ENCODE results near the gene SMS. TPM values are rescaled to one million over a fixed set of nuclear protein-coding genes. Genes with fewer than 3 reads are reported as not detected.
A peak's percentile ranks its signal among the peaks of the same experiment; 100 is the strongest.

SMS gene
- total and polyA plus RNA-seq, 2 of the 4 experiments (the other 2 are of a cell fraction) = 176 to 230 TPM

DNA sequence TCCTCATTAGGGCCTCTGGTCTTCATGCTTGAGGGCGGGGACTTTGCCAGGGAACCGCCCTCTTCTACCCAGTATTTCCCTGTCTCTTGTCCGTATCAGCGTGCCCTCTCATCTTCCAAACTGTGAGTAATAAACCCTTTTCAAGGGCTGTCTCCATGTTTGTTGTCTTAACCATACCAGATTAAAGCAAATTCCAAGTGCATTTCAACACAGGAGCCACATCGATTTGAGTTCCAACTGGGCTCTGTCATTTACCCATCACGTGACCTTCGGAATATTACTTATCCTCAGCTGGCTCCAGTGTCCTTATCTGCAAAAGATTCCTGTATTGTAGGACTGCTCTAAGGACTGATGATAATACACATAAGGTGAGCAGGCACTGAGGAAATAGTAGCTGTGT is 85.2 kb downstream of the SMS start:
- Histone ChIP-seq H3K4me2 (ENCODE audit: low read depth, low read length) (no peak overlapping the region), H3K9me1 (ENCODE audit: insufficient read depth, low read length) (no peaks in the 10 kb centered on the region), H3K4me1 (ENCODE audit: control insufficient read depth, insufficient read depth, low read length) (no peaks in the 10 kb centered on the region), H4K5ac (ENCODE audit: low read depth, low read length) (no peak overlapping the region), H3K27me3 (ENCODE audit: control insufficient read depth, insufficient read depth, low read length) (no peaks in the 10 kb centered on the region; the same call in 1 of the 2 replicates), H3K4ac (ENCODE audit: low read depth, low read length) (no peak overlapping the region), H3K36me3 (ENCODE audit: control insufficient read depth, insufficient read depth, low read length) (no peaks in the 10 kb centered on the region), H3K18ac (ENCODE audit: low read depth, low read length) (no peak overlapping the region), H4K20me1 (ENCODE audit: insufficient read depth, low read length) (no peaks in the 10 kb centered on the region), H3K79me1 (ENCODE audit: low read depth in 1 of 2, low read length in 2 of 2) (no peaks in the 10 kb centered on the region), H2AFZ (replicated peaks; ENCODE audit: low read length, poor library complexity) (no peak overlapping the region), H4K8ac (ENCODE audit: low read depth in 2 of 2, low read length in 2 of 2) (no peak overlapping the region), H4K91ac (ENCODE audit: insufficient read depth, low read depth, low read length) (no peak overlapping the region), H2AK9ac (replicated peaks; ENCODE audit: low read depth, low read length, poor library complexity) (no peak overlapping the region), H2BK15ac (ENCODE audit: low read depth, low read length) (no peak overlapping the region), H3K27ac (ENCODE audit: insufficient read depth, low read length) (no peak overlapping the region), H3K4me3 (ENCODE audit: insufficient read depth, low read depth, low read length) (no peak overlapping the region), H2AK5ac (ENCODE audit: low read depth, low read length) (no peak overlapping the region), H3K56ac (ENCODE audit: extremely low read depth, insufficient read depth, low read length) (no peak overlapping the region), H3K9ac (ENCODE audit: low read depth, low read length) (no peak overlapping the region), H2BK20ac (ENCODE audit: low read depth, low read length) (no peak overlapping the region), H3K23ac (ENCODE audit: low read depth, low read length) (no peak overlapping the region), H3K14ac (replicated peaks; ENCODE audit: low read depth, low read length) (no peak overlapping the region), H2BK5ac (ENCODE audit: low read depth, low read length, poor library complexity, severe bottlenecking) (no peak overlapping the region), H3K9me3 (ENCODE audit: control insufficient read depth, insufficient read depth, low read length) (no peaks in the 10 kb centered on the region), H2BK120ac (ENCODE audit: low read depth, low read length) (no peak overlapping the region)
- TF ChIP-seq MAZ (IDR thresholded peaks at IDR 0.05; ENCODE audit: borderline replicate concordance, low read depth, low read length) (no peak), SMC3 (IDR thresholded peaks at IDR 0.05; ENCODE audit: low read depth, low read length) (no peak), RFX5 (IDR thresholded peaks at IDR 0.05; ENCODE audit: low read depth, low read length) (no peak), RAD21 (IDR thresholded peaks at IDR 0.05; ENCODE audit: low read length) (no peak), NFE2L2 (IDR thresholded peaks at IDR 0.05; ENCODE audit: low read depth, low read length) (no peak), CHD1 (IDR thresholded peaks at IDR 0.05; ENCODE audit: low read depth, low read length) (no peak), CEBPB (IDR thresholded peaks at IDR 0.05; ENCODE audit: low read depth, low read length) (peak; percentile 65; the same call in 1 of the 2 replicates), POLR2A (IDR thresholded peaks at IDR 0.05; ENCODE audit: low read depth, low read length) (no peak), MXI1 (IDR thresholded peaks at IDR 0.05; ENCODE audit: borderline replicate concordance, low read depth, low read length) (no peak), FOS (IDR thresholded peaks at IDR 0.05; ENCODE audit: low read depth, low read length) (no peak), MAFK (IDR thresholded peaks at IDR 0.05; ENCODE audit: low read depth, low read length) (no peak), RCOR1 (IDR thresholded peaks at IDR 0.05; ENCODE audit: insufficient replicate concordance, low read length) (no peak), BHLHE40 (IDR thresholded peaks at IDR 0.05; ENCODE audit: low read depth, low read length) (0 out of 2 replicates have a peak, but pooled peaks have one; percentile 28)
- TF ChIP-seq, protein P1, sequence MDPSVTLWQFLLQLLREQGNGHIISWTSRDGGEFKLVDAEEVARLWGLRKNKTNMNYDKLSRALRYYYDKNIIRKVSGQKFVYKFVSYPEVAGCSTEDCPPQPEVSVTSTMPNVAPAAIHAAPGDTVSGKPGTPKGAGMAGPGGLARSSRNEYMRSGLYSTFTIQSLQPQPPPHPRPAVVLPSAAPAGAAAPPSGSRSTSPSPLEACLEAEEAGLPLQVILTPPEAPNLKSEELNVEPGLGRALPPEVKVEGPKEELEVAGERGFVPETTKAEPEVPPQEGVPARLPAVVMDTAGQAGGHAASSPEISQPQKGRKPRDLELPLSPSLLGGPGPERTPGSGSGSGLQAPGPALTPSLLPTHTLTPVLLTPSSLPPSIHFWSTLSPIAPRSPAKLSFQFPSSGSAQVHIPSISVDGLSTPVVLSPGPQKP (IDR thresholded peaks at IDR 0.05; ENCODE audit: borderline replicate concordance, low read depth, low read length) = no peak
- TF ChIP-seq, protein P2, sequence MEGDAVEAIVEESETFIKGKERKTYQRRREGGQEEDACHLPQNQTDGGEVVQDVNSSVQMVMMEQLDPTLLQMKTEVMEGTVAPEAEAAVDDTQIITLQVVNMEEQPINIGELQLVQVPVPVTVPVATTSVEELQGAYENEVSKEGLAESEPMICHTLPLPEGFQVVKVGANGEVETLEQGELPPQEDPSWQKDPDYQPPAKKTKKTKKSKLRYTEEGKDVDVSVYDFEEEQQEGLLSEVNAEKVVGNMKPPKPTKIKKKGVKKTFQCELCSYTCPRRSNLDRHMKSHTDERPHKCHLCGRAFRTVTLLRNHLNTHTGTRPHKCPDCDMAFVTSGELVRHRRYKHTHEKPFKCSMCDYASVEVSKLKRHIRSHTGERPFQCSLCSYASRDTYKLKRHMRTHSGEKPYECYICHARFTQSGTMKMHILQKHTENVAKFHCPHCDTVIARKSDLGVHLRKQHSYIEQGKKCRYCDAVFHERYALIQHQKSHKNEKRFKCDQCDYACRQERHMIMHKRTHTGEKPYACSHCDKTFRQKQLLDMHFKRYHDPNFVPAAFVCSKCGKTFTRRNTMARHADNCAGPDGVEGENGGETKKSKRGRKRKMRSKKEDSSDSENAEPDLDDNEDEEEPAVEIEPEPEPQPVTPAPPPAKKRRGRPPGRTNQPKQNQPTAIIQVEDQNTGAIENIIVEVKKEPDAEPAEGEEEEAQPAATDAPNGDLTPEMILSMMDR (conservative IDR thresholded peaks at IDR 0.05; ENCODE audit: low read depth, low read length) = no peak
- TF ChIP-seq, protein P3, sequence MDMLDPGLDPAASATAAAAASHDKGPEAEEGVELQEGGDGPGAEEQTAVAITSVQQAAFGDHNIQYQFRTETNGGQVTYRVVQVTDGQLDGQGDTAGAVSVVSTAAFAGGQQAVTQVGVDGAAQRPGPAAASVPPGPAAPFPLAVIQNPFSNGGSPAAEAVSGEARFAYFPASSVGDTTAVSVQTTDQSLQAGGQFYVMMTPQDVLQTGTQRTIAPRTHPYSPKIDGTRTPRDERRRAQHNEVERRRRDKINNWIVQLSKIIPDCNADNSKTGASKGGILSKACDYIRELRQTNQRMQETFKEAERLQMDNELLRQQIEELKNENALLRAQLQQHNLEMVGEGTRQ (IDR thresholded peaks at IDR 0.05; ENCODE audit: low read depth, low read length) = peak; percentile 88
- DNase-seq (peak; percentile 64), ATAC-seq (ENCODE audit: low read depth) (peak; percentile 84)
- WGBS, 2 experiments (ENCODE audit: extremely low coverage in 2 of 2, insufficient read length in 1 of 2) = 75% methylated on average over 4 of the region's 7 CpGs; no CpG with 5 or more reads in 1 of the 2 experiments
- dilution Hi-C loops (cut with HindIII; ENCODE audit: low sequenced_read_pairs, unreplicated experiment) = no loop called here
- intact Hi-C loops (cut with micrococcal nuclease) = no loop called here
- CTCF ChIA-PET = interaction anchor here (0.6 kb wide), 1 partner anchor 115 kb away, joined by 3 read pairs; no protein-coding TSS in a partner anchor
- in situ Hi-C loops (cut with MboI; ENCODE audit: low sequenced_read_pairs) = no loop called here
- POLR2A ChIA-PET (ENCODE audit: unreplicated experiment) = no interaction called here
- BruUV-seq (replicated peaks) = no TSS peak
